Common myeloid progenitor, CD34-positive (primary cell): ENCODE data around the gene MEGF8.
A peak's percentile ranks its signal among the peaks of the same experiment; 100 is the strongest.

ENCODE experiments used
- CTCF ChIA-PET: fragments of 350-600 bp; sonication (Branson Sonifier 250); formaldehyde crosslinking; loops from one replicate; lab custom pipeline; 2021; ENCODE audit warnings: antibody characterized with exemption; lab: Charles Lee
- POLR2A ChIA-PET: fragments of 350-600 bp; sonication (Branson Sonifier 250); formaldehyde crosslinking; loops from one replicate; lab custom pipeline; 2021; ENCODE audit warnings: antibody characterized with exemption; lab: Charles Lee
- DNase-seq, 3 donors: peaks; one replicate each; pipeline versions ENCODE4 v3.0.0 to v3.0.0-alpha.2; 2013
- H3K27ac ChIP-seq, 2 experiments: 1 replicate in 1 of 2; 2 replicates in 1 of 2; pipeline ENCODE4 v1.7.0; 2013; ENCODE audit warnings: inconsistent platforms in 2 of 2, low read length in 2 of 2, mild to moderate bottlenecking in 2 of 2, low read depth in 1 of 2, moderate library complexity in 1 of 2; ENCODE audit not compliant: severe bottlenecking in 2 of 2, insufficient read depth in 1 of 2, poor library complexity in 1 of 2
- H3K27me3 ChIP-seq, 5 experiments: replicated peaks in 2 of 5; 1 replicate in 3 of 5; 2 replicates in 2 of 5; pipeline versions ENCODE4 v1.6.1 to v1.7.0; 2013; ENCODE audit warnings: low read length in 4 of 5, mild to moderate bottlenecking in 2 of 5, moderate library complexity in 2 of 5, inconsistent platforms in 1 of 5; ENCODE audit not compliant: insufficient read depth in 5 of 5, control insufficient read depth in 4 of 5
- H3K36me3 ChIP-seq, 4 experiments: 1 replicate in 2 of 4; 2 replicates in 2 of 4; pipeline versions ENCODE4 v1.6.1 to v1.7.0; 2013; ENCODE audit warnings: low read length in 3 of 4, control low read depth in 1 of 4, mild to moderate bottlenecking in 1 of 4; ENCODE audit not compliant: control insufficient read depth in 4 of 4, insufficient read depth in 4 of 4
- H3K4me1 ChIP-seq, 4 experiments: 1 replicate in 3 of 4; 2 replicates in 1 of 4; pipeline versions ENCODE4 v1.6.1 to v1.7.1; 2013; ENCODE audit warnings: low read length in 3 of 4, mild to moderate bottlenecking in 3 of 4, control low read depth in 1 of 4, inconsistent platforms in 1 of 4, moderate library complexity in 1 of 4; ENCODE audit not compliant: control insufficient read depth in 4 of 4, insufficient read depth in 4 of 4; ENCODE audit errors: control extremely low read depth in 1 of 4
- H3K4me3 ChIP-seq, 7 experiments: 1 replicate in 4 of 7; 2 replicates in 3 of 7; pipeline versions ENCODE4 v1.5.1 to v1.7.0; 2013; ENCODE audit warnings: mild to moderate bottlenecking in 7 of 7, low read length in 6 of 7, moderate library complexity in 6 of 7, inconsistent platforms in 2 of 7, low read depth in 2 of 7, control low read depth in 1 of 7; ENCODE audit not compliant: insufficient read depth in 4 of 7, control insufficient read depth in 1 of 7; ENCODE audit errors: extremely low read depth in 1 of 7
- H3K9me3 ChIP-seq, 5 experiments: 1 replicate in 4 of 5; 2 replicates in 1 of 5; pipeline versions ENCODE4 v1.6.1 to v1.7.1; 2013; ENCODE audit warnings: low read length in 4 of 5, mild to moderate bottlenecking in 2 of 5, inconsistent platforms in 1 of 5, low read depth in 1 of 5, moderate library complexity in 1 of 5; ENCODE audit not compliant: control insufficient read depth in 4 of 5, insufficient read depth in 2 of 5; ENCODE audit errors: control extremely low read depth in 1 of 5
- WGBS: methylation state at CpG from one replicate; pipeline ENCODE4 v1.1.5; 2013; ENCODE audit not compliant: insufficient coverage; 5-methylcytosine and 5-hydroxymethylcytosine counted together

The MEGF8 gene

GRCh38 chr19:42361545-42361910 is 36.1 kb downstream of the MEGF8 start:
- POLR2A ChIA-PET: no interaction called here
- H3K4me3 ChIP-seq: no peak overlapping the region
- 100% methylated on average over 5 of the region's 7 CpGs for WGBS
- H3K27ac ChIP-seq: no peak overlapping the region
- CTCF ChIA-PET: interaction anchor here (1.0 kb wide), 1 partner anchor 19 kb away, joined by 3 read pairs; no protein-coding TSS in a partner anchor
- peaks cover 7 to 51% (median 30%) of the 10 kb centered on the region in 4 experiments for H3K36me3 ChIP-seq
- H3K9me3 ChIP-seq: peaks cover 0 to 6% (median 2%) of the 10 kb centered on the region in 5 experiments
- H3K4me1 ChIP-seq: no peaks in the 10 kb centered on the region
- H3K27me3 ChIP-seq: no peaks in the 10 kb centered on the region
- DNase-seq: no peak

GRCh38 chr19:42362342-42362741 is 36.9 kb downstream of the MEGF8 start:
- POLR2A ChIA-PET: no interaction called here
- WGBS: 97% methylated on average over 9 of the region's 14 CpGs

GRCh38 chr19:42362891-42363440 is 37.5 kb downstream of the MEGF8 start:
- WGBS: 97% methylated on average over 10 of the region's 13 CpGs
- peaks cover 7 to 42% (median 22%) of the 10 kb centered on the region in 4 experiments for H3K36me3 ChIP-seq
- H3K9me3 ChIP-seq: peaks cover 0 to 6% (median 2%) of the 10 kb centered on the region in 5 experiments
- H3K27me3 ChIP-seq: no peaks in the 10 kb centered on the region
- H3K4me1 ChIP-seq: no peaks in the 10 kb centered on the region
- H3K27ac ChIP-seq: no peak overlapping the region
- no peak overlapping the region for H3K4me3 ChIP-seq
- no peak for DNase-seq
- CTCF ChIA-PET: interaction anchor here (1.1 kb wide), 1 partner anchor 9 kb away, joined by 3 read pairs; no protein-coding TSS in a partner anchor
- POLR2A ChIA-PET: interaction anchor here (0.5 kb wide), 1 partner anchor 1114 kb away, joined by 3 read pairs; no protein-coding TSS in a partner anchor

More at GRCh38 chr19:42362342-42362741, 36.9 kb downstream of the MEGF8 start:
- no peak overlapping the region for H3K27ac ChIP-seq
- no peak overlapping the region for H3K4me3 ChIP-seq
- DNase-seq: no peak
- no peaks in the 10 kb centered on the region for H3K27me3 ChIP-seq
- no peaks in the 10 kb centered on the region for H3K4me1 ChIP-seq
- H3K9me3 ChIP-seq: peaks cover 0 to 6% (median 2%) of the 10 kb centered on the region in 5 experiments
- H3K36me3 ChIP-seq: peaks cover 7 to 43% (median 25%) of the 10 kb centered on the region in 4 experiments
- CTCF ChIA-PET: no interaction called here

GRCh38 chr19:42363614-42364346 is 38.3 kb downstream of the MEGF8 start:
- ChIA-PET CTCF (interaction anchor here (1.1 kb wide), 1 partner anchor 10 kb away, joined by 3 read pairs; no protein-coding TSS in a partner anchor), POLR2A (no interaction called here)
- no peaks in the 10 kb centered on the region for H3K4me1 ChIP-seq
- WGBS: 93% methylated on average over 12 of the region's 17 CpGs
- peak in 1 of 3 donors; percentile 19 for DNase-seq
- no peak overlapping the region for H3K4me3 ChIP-seq
- peaks cover 0 to 6% (median 2%) of the 10 kb centered on the region in 5 experiments for H3K9me3 ChIP-seq
- H3K36me3 ChIP-seq: peaks cover 7 to 36% (median 17%) of the 10 kb centered on the region in 4 experiments
- H3K27ac ChIP-seq: no peak overlapping the region
- H3K27me3 ChIP-seq: no peaks in the 10 kb centered on the region

- Histone ChIP-seq H3K4me3 (no peak overlapping the region), H3K36me3 (peaks cover 7 to 40% (median 26%) of the 10 kb centered on the region in 4 experiments), H3K27ac (no peak overlapping the region), H3K4me1 (no peaks in the 10 kb centered on the region), H3K27me3 (no peaks in the 10 kb centered on the region), H3K9me3 (peaks cover 0 to 6% (median 2%) of the 10 kb centered on the region in 5 experiments)
- CTCF ChIA-PET: no interaction called here
- POLR2A ChIA-PET: interaction anchor here (0.6 kb wide), 1 partner anchor 11 kb away, joined by 4 read pairs; no protein-coding TSS in a partner anchor
- WGBS: 100% methylated on average over 1 of the region's 1 CpG
- DNase-seq: no peak
Observed at GRCh38 chr19:42366673-42367072, 41.2 kb downstream of the MEGF8 start.

- H3K4me3 ChIP-seq: no peak overlapping the region
- no peak for DNase-seq
- POLR2A ChIA-PET: no interaction called here
- peaks cover 0 to 6% (median 2%) of the 10 kb centered on the region in 5 experiments for H3K9me3 ChIP-seq
- no peak overlapping the region for H3K27ac ChIP-seq
- H3K36me3 ChIP-seq: peaks cover 7 to 32% (median 25%) of the 10 kb centered on the region in 4 experiments
- H3K27me3 ChIP-seq: no peaks in the 10 kb centered on the region
- no peaks in the 10 kb centered on the region for H3K4me1 ChIP-seq
- CTCF ChIA-PET: interaction anchor here (1.0 to 1.1 kb wide), 2 partner anchors 11 to 13 kb away, joined by 3 to 5 read pairs; no protein-coding TSS in a partner anchor
- WGBS: 100% methylated on average over 3 of the region's 4 CpGs
Observed at GRCh38 chr19:42367929-42368328, 42.5 kb downstream of the MEGF8 start.
